Tibial nerve (tissue), 4 donors: Measurements from ENCODE around the gene ARHGEF4.

Experiments used
- EP300 ChIP-seq, 2 donors: sonication (generic); formaldehyde crosslinking; IDR thresholded peaks; one replicate each; pipeline ENCODE4 v1.6.1; 2017; ENCODE audit warnings: antibody characterized with exemption in 2 of 2, mild to moderate bottlenecking in 1 of 2
- POLR2A ChIP-seq, 2 donors: fragments of 450-650 bp; IDR thresholded peaks; one replicate each; pipeline ENCODE4 v1.6.1; 2017; ENCODE audit warnings: antibody characterized with exemption in 2 of 2, mild to moderate bottlenecking in 2 of 2, moderate library complexity in 2 of 2
- TF ChIP-seq, protein P1 (sequence below), 5 experiments: fragments of 200-600 bp in 3 of 5; fragments of 450-650 bp in 2 of 5; sonication (generic) in 3 of 5; IDR thresholded peaks; one replicate each; pipeline ENCODE4 v1.5.1; 2016 to 2019; ENCODE audit warnings: antibody characterized with exemption in 5 of 5, mild to moderate bottlenecking in 3 of 5, moderate library complexity in 2 of 5

GRCh38 chr2:130899306-130899705 is 62.6 kb downstream of the ARHGEF4 start:
- TF ChIP-seq, protein P1, sequence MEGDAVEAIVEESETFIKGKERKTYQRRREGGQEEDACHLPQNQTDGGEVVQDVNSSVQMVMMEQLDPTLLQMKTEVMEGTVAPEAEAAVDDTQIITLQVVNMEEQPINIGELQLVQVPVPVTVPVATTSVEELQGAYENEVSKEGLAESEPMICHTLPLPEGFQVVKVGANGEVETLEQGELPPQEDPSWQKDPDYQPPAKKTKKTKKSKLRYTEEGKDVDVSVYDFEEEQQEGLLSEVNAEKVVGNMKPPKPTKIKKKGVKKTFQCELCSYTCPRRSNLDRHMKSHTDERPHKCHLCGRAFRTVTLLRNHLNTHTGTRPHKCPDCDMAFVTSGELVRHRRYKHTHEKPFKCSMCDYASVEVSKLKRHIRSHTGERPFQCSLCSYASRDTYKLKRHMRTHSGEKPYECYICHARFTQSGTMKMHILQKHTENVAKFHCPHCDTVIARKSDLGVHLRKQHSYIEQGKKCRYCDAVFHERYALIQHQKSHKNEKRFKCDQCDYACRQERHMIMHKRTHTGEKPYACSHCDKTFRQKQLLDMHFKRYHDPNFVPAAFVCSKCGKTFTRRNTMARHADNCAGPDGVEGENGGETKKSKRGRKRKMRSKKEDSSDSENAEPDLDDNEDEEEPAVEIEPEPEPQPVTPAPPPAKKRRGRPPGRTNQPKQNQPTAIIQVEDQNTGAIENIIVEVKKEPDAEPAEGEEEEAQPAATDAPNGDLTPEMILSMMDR (IDR thresholded peaks at IDR 0.05): no peak
- TF ChIP-seq POLR2A (IDR thresholded peaks at IDR 0.05): no peak
- TF ChIP-seq EP300 (IDR thresholded peaks at IDR 0.05): no peak
